Hepatocyte (in vitro differentiated cells): Measurements from ENCODE around the gene SGPL1. TPM values are rescaled to one million over a fixed set of nuclear protein-coding genes. Genes with fewer than 3 reads are reported as not detected.

Source experiments
- DNase-seq: peaks from one replicate; pipeline ENCODE4 v3.0.0-alpha.2; 2016; ENCODE audit warnings: low spot score
- H2AFZ ChIP-seq: fragments of 200-600 bp; sonication (generic); 2 replicates; pipeline ENCODE4 v1.6.0; 2016; ENCODE audit warnings: antibody characterized with exemption, mild to moderate bottlenecking
- H3K27ac ChIP-seq: fragments of 200-600 bp; sonication (generic); 2 replicates; pipeline ENCODE4 v1.5.1; 2016; ENCODE audit warnings: mild to moderate bottlenecking
- H3K27me3 ChIP-seq: fragments of 200-600 bp; sonication (generic); 2 replicates; pipeline ENCODE4 v1.6.1; 2016
- H3K36me3 ChIP-seq: fragments of 200-600 bp; sonication (generic); replicated peaks from 2 replicates; pipeline ENCODE4 v1.5.1; 2016; ENCODE audit warnings: low read depth; ENCODE audit not compliant: insufficient read depth
- H3K4me1 ChIP-seq: fragments of 200-600 bp; sonication (generic); 2 replicates; pipeline ENCODE4 v1.5.1; 2016; ENCODE audit warnings: mild to moderate bottlenecking, moderate library complexity; ENCODE audit not compliant: insufficient read depth
- H3K4me2 ChIP-seq: fragments of 200-600 bp; sonication (generic); 2 replicates; pipeline ENCODE4 v1.6.0; 2016
- H3K4me3 ChIP-seq: fragments of 200-600 bp; sonication (generic); 2 replicates; pipeline ENCODE4 v1.5.1; 2016; ENCODE audit warnings: mild to moderate bottlenecking
- H3K79me2 ChIP-seq: fragments of 200-600 bp; sonication (generic); 2 replicates; pipeline ENCODE4 v1.6.0; 2017; ENCODE audit warnings: mild to moderate bottlenecking
- H3K9me2 ChIP-seq: fragments of 200-600 bp; sonication (generic); replicated peaks from 2 replicates; pipeline ENCODE4 v1.6.0; 2017; ENCODE audit warnings: mild to moderate bottlenecking; ENCODE audit not compliant: insufficient read depth
- H3K9me3 ChIP-seq: fragments of 200-600 bp; sonication (generic); 2 replicates; pipeline ENCODE4 v1.5.1; 2016; ENCODE audit warnings: low read depth, mild to moderate bottlenecking
- H4K20me1 ChIP-seq: fragments of 200-600 bp; sonication (generic); 2 replicates; pipeline ENCODE4 v1.6.0; 2016; ENCODE audit warnings: mild to moderate bottlenecking; ENCODE audit not compliant: insufficient read depth, poor library complexity, severe bottlenecking
- CTCF ChIP-seq: fragments of 200-600 bp; sonication (generic); IDR thresholded peaks from 2 replicates; pipeline ENCODE4 v1.5.1; 2016; ENCODE audit warnings: antibody characterized with exemption, mild to moderate bottlenecking; ENCODE audit not compliant: poor library complexity
- EZH2 ChIP-seq: fragments of 200-600 bp; sonication (generic); IDR thresholded peaks from 2 replicates; pipeline ENCODE4 v1.6.1; 2016; ENCODE audit warnings: antibody characterized with exemption, mild to moderate bottlenecking, borderline replicate concordance
- EZH2phosphoT487 ChIP-seq: fragments of 200-600 bp; sonication (generic); IDR thresholded peaks from one replicate; pipeline ENCODE4 v1.6.1; 2018; ENCODE audit warnings: antibody characterized with exemption, mild to moderate bottlenecking, low read depth, moderate library complexity; ENCODE audit not compliant: unreplicated experiment, severe bottlenecking
- whole genome bisulfite sequencing: methylation state at CpG from one replicate; pipeline ENCODE4 v1.1.6; 2016; ENCODE audit warnings: low lambda C conversion rate; ENCODE audit errors: missing lambda C conversion rate; 5-methylcytosine and 5-hydroxymethylcytosine counted together
- polyA plus RNA-seq: library from polyadenylated mRNA; unstranded; fragments of >200 nt; fragmentation: Nextera tagmentation; extraction: Ambion mirVana; gene quantifications from 2 replicates; pipeline ENCODE4 v1.2.1, GENCODE V29; 2016
- total RNA-seq: library from RNA; depleted of rRNA; stranded (reverse); fragments of >200 nt; gene quantifications from 2 replicates; pipeline ENCODE4 v1.2.3, GENCODE V29; 2014

SGPL1 gene
- total and polyA plus RNA-seq, 2 experiments from 2014 or later = 20.2 to 43.5 TPM

- H3K9me2 ChIP-seq = no peaks in the 10 kb centered on the region
- TF ChIP-seq CTCF (no peak), EZH2phosphoT487 (no peak), EZH2 (no peak)
- WGBS = 85% methylated on average over 2 of the region's 2 CpGs
- H4K20me1 ChIP-seq = no peaks in the 10 kb centered on the region
- H3K4me3 ChIP-seq = no peak overlapping the region
- no peaks in the 10 kb centered on the region for H3K36me3 ChIP-seq
- no peaks in the 10 kb centered on the region for H3K9me3 ChIP-seq
- H3K4me1 ChIP-seq = peaks cover 35% of the 10 kb centered on the region
- H3K27ac ChIP-seq = no peak overlapping the region
- DNase-seq = no peak
- H2AFZ ChIP-seq = no peak overlapping the region
- no peak overlapping the region for H3K4me2 ChIP-seq
- H3K27me3 ChIP-seq = no peaks in the 10 kb centered on the region
- peaks cover 61% of the 10 kb centered on the region for H3K79me2 ChIP-seq
These were observed 11.5 kb downstream of the SGPL1 start for GRCh38 chr10:70827086-70827757.

GRCh38 chr10:70828923-70829322 is 13.2 kb downstream of the SGPL1 start:
- 51% methylated on average over 4 of the region's 4 CpGs for WGBS
- H3K4me1 ChIP-seq = peaks cover 44% of the 10 kb centered on the region
- H4K20me1 ChIP-seq = no peaks in the 10 kb centered on the region
- H3K9me2 ChIP-seq = no peaks in the 10 kb centered on the region
- peak overlapping the region; percentile 52 for H3K27ac ChIP-seq
- H2AFZ ChIP-seq = no peak overlapping the region
- peaks cover 66% of the 10 kb centered on the region for H3K79me2 ChIP-seq
- no peaks in the 10 kb centered on the region for H3K27me3 ChIP-seq
- no peak for DNase-seq
- H3K36me3 ChIP-seq = no peaks in the 10 kb centered on the region
- no peak overlapping the region for H3K4me2 ChIP-seq
- H3K4me3 ChIP-seq = no peak overlapping the region
- TF ChIP-seq CTCF (no peak), EZH2 (no peak), EZH2phosphoT487 (no peak)
- no peaks in the 10 kb centered on the region for H3K9me3 ChIP-seq

GRCh38 chr10:70829543-70829942 is 13.8 kb downstream of the SGPL1 start:
- Histone ChIP-seq H3K9me2 (no peaks in the 10 kb centered on the region), H3K4me2 (no peak overlapping the region), H3K36me3 (no peaks in the 10 kb centered on the region), H3K79me2 (peaks cover 67% of the 10 kb centered on the region), H3K27me3 (no peaks in the 10 kb centered on the region), H2AFZ (no peak overlapping the region), H3K4me1 (peaks cover 44% of the 10 kb centered on the region), H4K20me1 (no peaks in the 10 kb centered on the region), H3K9me3 (no peaks in the 10 kb centered on the region), H3K4me3 (no peak overlapping the region), H3K27ac (peak overlapping the region; percentile 52)
- DNase-seq = no peak
- TF ChIP-seq CTCF (no peak), EZH2 (no peak), EZH2phosphoT487 (no peak)
- 62% methylated on average over 5 of the region's 5 CpGs for WGBS
